Activated CD4-positive, alpha-beta T cell treated with anti-CD3 and anti-CD28 coated beads, Interleukin-2, Interleukin-4, amounts not matched to agents 100 ng/mL and 50 ng/mL, durations not matched to agents 16 hours and 8 hours (primary cell): ENCODE results near the gene MFN1.
"Not testable (repeated sequence)": the region's sequence is repeated elsewhere in the genome, so short reads cannot be mapped to it uniquely, and the experiment has no call there.

Experiments used
- DNase-seq: peaks from one replicate; pipeline ENCODE4 v3.0.0-alpha.2; 2020; ENCODE audit warnings: low spot score

Gene MFN1

GRCh38 chr3:179347345-179348194 is at the start of gene MFN1:
Gene MFN1 (plus strand): TSS chr3:179347709. CDS start chr3:179348852, 1,143 bp downstream.
- DNase-seq = peak; percentile 95

- DNase-seq = no peak
Measured at GRCh38 chr3:179297971-179298725, 49.4 kb upstream of the MFN1 start.

- no peak for DNase-seq
Measured at GRCh38 chr3:179299316-179299715, 48.2 kb upstream of the MFN1 start.

- no peak for DNase-seq
Measured at GRCh38 chr3:179299999-179300613, 47.4 kb upstream of the MFN1 start.

- DNase-seq = no peak
Measured at GRCh38 chr3:179301645-179302044, 45.9 kb upstream of the MFN1 start.

GRCh38 chr3:179302111-179302510 is 45.4 kb upstream of the MFN1 start:
- DNase-seq = no peak

GRCh38 chr3:179304605-179305004 is 42.9 kb upstream of the MFN1 start:
- DNase-seq = no peak

- DNase-seq = not testable (repeated sequence)
Measured at GRCh38 chr3:179307362-179307761, 40.1 kb upstream of the MFN1 start.

GRCh38 chr3:179308001-179308400 is 39.5 kb upstream of the MFN1 start:
- no peak for DNase-seq

- no peak for DNase-seq
Measured at GRCh38 chr3:179309225-179310078, 38.1 kb upstream of the MFN1 start.

GRCh38 chr3:179318876-179319275 is 28.6 kb upstream of the MFN1 start:
- no peak for DNase-seq

- peak; percentile 24 for DNase-seq
Measured at GRCh38 chr3:179321668-179322285, 25.7 kb upstream of the MFN1 start.

GRCh38 chr3:179322286-179323196 is 25.0 kb upstream of the MFN1 start, which contains the start of gene ZNF639:
Gene ZNF639 (plus strand): TSS chr3:179323031. CDS start chr3:179328294, 5,263 bp downstream.
- DNase-seq = peak; percentile 80

GRCh38 chr3:179323197-179324110 is 24.1 kb upstream of the MFN1 start:
- DNase-seq = peak; percentile 51

- no peak for DNase-seq
Measured at GRCh38 chr3:179324270-179324754, 23.2 kb upstream of the MFN1 start.

GRCh38 chr3:179330438-179330837 is 17.1 kb upstream of the MFN1 start:
- DNase-seq = no peak

GRCh38 chr3:179332240-179332639 is 15.3 kb upstream of the MFN1 start:
- no peak for DNase-seq

- DNase-seq = no peak
Measured at GRCh38 chr3:179333084-179333483, 14.4 kb upstream of the MFN1 start.
